Right lobe of liver (tissue), 4 donors: ENCODE measurements around the gene TBC1D1.

ENCODE experiments used
- POLR2A ChIP-seq: fragments of 450-650 bp; IDR thresholded peaks from one replicate; pipeline ENCODE4 v1.6.1; 2017; ENCODE audit warnings: antibody characterized with exemption, mild to moderate bottlenecking
- TF ChIP-seq, protein P1 (sequence below), 4 donors: fragments of 200-600 bp in 3 of 4; fragments of 450-650 bp in 1 of 4; IDR thresholded peaks; one replicate each; pipeline versions ENCODE4 v1.5.1 to v1.8.0; 2016 to 2022; ENCODE audit warnings: antibody characterized with exemption in 4 of 4, mild to moderate bottlenecking in 2 of 4
- donor health status: DM: no; HTN: no; CAD: no.
- donor health status: DM: no; HTN: no; CAD: no.
- donor health status: DM: no; HTN: yes; CAD: no.

DNA sequence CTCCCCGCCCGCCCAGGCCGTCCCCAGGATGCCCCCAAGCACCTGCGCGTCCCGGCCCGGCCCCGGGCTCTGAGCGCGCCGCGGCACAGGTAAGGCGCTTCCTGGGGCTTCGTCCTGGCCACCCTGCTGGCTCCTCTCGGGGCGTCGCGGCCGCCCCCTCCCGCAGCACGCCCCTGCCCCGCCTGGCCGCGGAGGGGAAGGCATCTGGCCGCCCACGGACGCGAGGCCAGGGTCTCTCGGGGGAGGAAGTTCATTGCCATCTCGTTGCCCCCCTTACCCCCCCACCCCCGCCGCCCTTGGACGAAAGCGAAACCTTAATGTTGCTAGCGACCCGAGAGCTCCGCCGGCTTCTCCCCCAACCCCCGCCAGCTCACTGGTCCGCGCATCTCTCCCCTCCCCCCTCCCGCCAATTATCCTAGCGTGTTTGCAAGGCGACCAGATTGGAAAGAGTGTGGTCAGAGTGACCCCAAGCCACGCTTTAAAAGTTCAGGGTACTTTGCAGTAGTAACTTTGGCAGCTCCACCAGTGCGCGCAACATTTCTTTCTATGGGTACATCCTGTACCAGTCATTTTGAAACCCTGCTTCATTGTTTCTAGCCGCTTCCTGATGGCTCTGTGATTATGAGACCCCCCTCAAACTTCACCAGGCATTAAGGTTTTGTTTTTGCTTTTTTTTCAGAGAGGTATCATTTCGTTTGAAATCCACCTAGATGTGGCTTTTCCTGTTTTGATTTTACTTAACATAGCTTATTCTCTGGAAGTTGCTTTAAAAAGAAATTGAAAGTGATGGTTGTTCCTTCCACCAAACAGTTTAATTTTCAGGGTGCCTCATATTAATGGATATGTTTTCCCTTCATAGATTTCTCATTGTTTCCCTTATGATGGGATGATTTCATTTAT lies 626 bp downstream of the TBC1D1 start:
- TF ChIP-seq POLR2A = no peak
- TF ChIP-seq, protein P1, sequence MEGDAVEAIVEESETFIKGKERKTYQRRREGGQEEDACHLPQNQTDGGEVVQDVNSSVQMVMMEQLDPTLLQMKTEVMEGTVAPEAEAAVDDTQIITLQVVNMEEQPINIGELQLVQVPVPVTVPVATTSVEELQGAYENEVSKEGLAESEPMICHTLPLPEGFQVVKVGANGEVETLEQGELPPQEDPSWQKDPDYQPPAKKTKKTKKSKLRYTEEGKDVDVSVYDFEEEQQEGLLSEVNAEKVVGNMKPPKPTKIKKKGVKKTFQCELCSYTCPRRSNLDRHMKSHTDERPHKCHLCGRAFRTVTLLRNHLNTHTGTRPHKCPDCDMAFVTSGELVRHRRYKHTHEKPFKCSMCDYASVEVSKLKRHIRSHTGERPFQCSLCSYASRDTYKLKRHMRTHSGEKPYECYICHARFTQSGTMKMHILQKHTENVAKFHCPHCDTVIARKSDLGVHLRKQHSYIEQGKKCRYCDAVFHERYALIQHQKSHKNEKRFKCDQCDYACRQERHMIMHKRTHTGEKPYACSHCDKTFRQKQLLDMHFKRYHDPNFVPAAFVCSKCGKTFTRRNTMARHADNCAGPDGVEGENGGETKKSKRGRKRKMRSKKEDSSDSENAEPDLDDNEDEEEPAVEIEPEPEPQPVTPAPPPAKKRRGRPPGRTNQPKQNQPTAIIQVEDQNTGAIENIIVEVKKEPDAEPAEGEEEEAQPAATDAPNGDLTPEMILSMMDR (IDR thresholded peaks at IDR 0.05) = no peak
